Neural cell (in vitro differentiated cells): ENCODE results near the gene MNS1. TPM values are rescaled to one million over a fixed set of nuclear protein-coding genes. Genes with fewer than 3 reads are reported as not detected.
"Not testable (repeated sequence)": the region's sequence is repeated elsewhere in the genome, so short reads cannot be mapped to it uniquely, and the experiment has no call there.

ENCODE experiments used
- H2AFZ ChIP-seq: fragments of 200-600, 300-800 bp; sonication (generic), shearing (Covaris generic); 2 replicates; pipeline ENCODE4 v1.6.0; 2014; ENCODE audit warnings: low read depth, mild to moderate bottlenecking, antibody characterized with exemption, low read length, moderate library complexity
- H3F3A ChIP-seq: fragments of 200-600 bp; shearing (Covaris generic); 2 replicates; pipeline ENCODE4 v1.6.1; 2016; ENCODE audit warnings: mild to moderate bottlenecking, moderate library complexity, mixed read lengths, antibody characterized with exemption, low read length; ENCODE audit not compliant: insufficient read depth, poor library complexity, severe bottlenecking
- H3K27ac ChIP-seq: fragments of 200-600, 300-800 bp; sonication (generic), shearing (Covaris generic); 2 replicates; pipeline ENCODE4 v1.5.1; 2014; ENCODE audit warnings: mild to moderate bottlenecking, low read length, moderate library complexity
- H3K27me3 ChIP-seq: fragments of 300-800, 200-600 bp; sonication (generic), shearing (Covaris generic); 2 replicates; pipeline ENCODE4 v1.6.0; 2014; ENCODE audit warnings: mild to moderate bottlenecking, low read depth, low read length, moderate library complexity; ENCODE audit not compliant: insufficient read depth
- H3K36me3 ChIP-seq: fragments of 300-800, 200-600 bp; sonication (generic), shearing (Covaris generic); 2 replicates; pipeline ENCODE4 v1.5.1; 2014; ENCODE audit warnings: mild to moderate bottlenecking, antibody characterized with exemption, low read length, moderate library complexity; ENCODE audit not compliant: insufficient read depth
- H3K4me2 ChIP-seq: fragments of 300-800, 200-600 bp; sonication (generic), shearing (Covaris generic); 2 replicates; pipeline ENCODE4 v1.6.0; 2014; ENCODE audit warnings: mild to moderate bottlenecking, low read length
- H3K4me3 ChIP-seq: fragments of 300-800, 200-600 bp; sonication (generic), shearing (Covaris generic); 2 replicates; pipeline ENCODE4 v1.5.1; 2014; ENCODE audit warnings: mild to moderate bottlenecking, low read length, moderate library complexity
- H3K79me2 ChIP-seq: fragments of 200-600 bp; shearing (Covaris generic); replicated peaks from 2 replicates; pipeline ENCODE4 v1.6.0; 2014; ENCODE audit warnings: mild to moderate bottlenecking, low read length, moderate library complexity; ENCODE audit not compliant: insufficient read depth
- H3K9ac ChIP-seq: fragments of 300-800, 200-600 bp; sonication (generic), shearing (Covaris generic); 2 replicates; pipeline ENCODE4 v1.6.1; 2016; ENCODE audit warnings: mild to moderate bottlenecking, low read length, mixed read lengths
- H3K9me2 ChIP-seq: fragments of 200-600 bp; shearing (Covaris generic); 2 replicates; pipeline ENCODE4 v1.6.1; 2016; ENCODE audit warnings: mild to moderate bottlenecking, low read length, mixed read lengths; ENCODE audit not compliant: insufficient read depth
- H3K9me3 ChIP-seq: fragments of 200-600, 300-800 bp; sonication (generic), shearing (Covaris generic); 2 replicates; pipeline ENCODE4 v1.6.1; 2016; ENCODE audit warnings: mild to moderate bottlenecking, mixed run types, low read length, moderate library complexity, mixed read lengths
- H4K20me1 ChIP-seq: fragments of 200-600 bp; shearing (Covaris generic); 2 replicates; pipeline ENCODE4 v1.6.1; 2016; ENCODE audit warnings: mild to moderate bottlenecking, mixed run types; ENCODE audit not compliant: insufficient read depth
- MXI1 ChIP-seq: fragments of 450-650 bp; conservative IDR thresholded peaks from 2 replicates; pipeline ENCODE4 v1.6.1; 2014; ENCODE audit warnings: antibody characterized with exemption, mild to moderate bottlenecking; ENCODE audit not compliant: poor library complexity, severe bottlenecking
- RAD21 ChIP-seq: fragments of 450-650 bp; conservative IDR thresholded peaks from 2 replicates; pipeline ENCODE4 v1.6.1; 2014; ENCODE audit warnings: antibody characterized with exemption, mild to moderate bottlenecking, moderate library complexity
- SMC3 ChIP-seq: fragments of 450-650 bp; conservative IDR thresholded peaks from 2 replicates; pipeline ENCODE4 v1.6.1; 2014; ENCODE audit warnings: antibody characterized with exemption, mild to moderate bottlenecking, moderate library complexity; ENCODE audit not compliant: poor library complexity
- TAF1 ChIP-seq: IDR thresholded peaks from 2 replicates; pipeline ENCODE4 v1.6.1; 2012; ENCODE audit warnings: low read depth
- polyA plus RNA-seq: library from polyadenylated mRNA; depleted of rRNA; stranded (reverse); fragments of >200 nt; gene quantifications from 2 replicates; pipeline ENCODE4 v1.2.3, GENCODE V29; 2014
- TF ChIP-seq, protein P1 (sequence below): fragments of 450-650 bp; IDR thresholded peaks from 2 replicates; pipeline ENCODE4 v1.5.1; 2014; ENCODE audit warnings: antibody characterized with exemption, mild to moderate bottlenecking, moderate library complexity; ENCODE audit not compliant: poor library complexity, severe bottlenecking

MNS1 gene
- polyA plus RNA-seq, 1 donor from 2014 or later, result not detected

DNA sequence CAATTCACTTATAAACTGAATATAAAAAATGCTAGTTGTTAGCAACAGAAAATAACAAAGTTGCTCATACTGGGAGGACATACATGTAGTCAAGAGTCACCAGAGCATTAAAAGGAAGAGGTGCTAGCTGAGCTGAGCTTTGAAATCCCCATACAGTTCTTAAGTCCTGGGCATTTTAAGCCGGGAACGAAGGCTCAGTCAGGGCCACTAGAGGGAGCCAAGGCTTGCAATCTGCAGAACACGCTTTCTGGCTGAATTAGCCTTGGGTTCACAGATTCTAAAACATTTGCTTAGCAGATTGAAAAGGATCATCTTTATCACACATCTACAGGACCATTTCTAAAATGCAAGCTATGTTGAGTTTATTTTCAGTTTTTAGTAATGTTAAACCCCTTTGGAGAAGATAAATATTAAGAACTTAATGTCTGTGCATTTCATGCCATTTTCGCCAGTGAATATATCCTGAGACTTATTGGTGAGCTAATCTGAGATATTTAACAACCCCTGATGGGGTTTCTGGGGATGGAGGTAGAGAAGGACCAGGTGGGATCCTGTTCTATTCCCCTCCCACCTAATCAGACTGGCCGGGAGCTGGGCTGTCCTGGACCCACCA, 26.3 kb upstream of the MNS1 start:
- no peaks in the 10 kb centered on the region for H3K27me3 ChIP-seq
- no peak overlapping the region for H3K27ac ChIP-seq
- H3K79me2 ChIP-seq, result no peaks in the 10 kb centered on the region
- H3F3A ChIP-seq, result no peaks in the 10 kb centered on the region
- no peak overlapping the region for H3K4me3 ChIP-seq
- H3K36me3 ChIP-seq, result no peaks in the 10 kb centered on the region
- H3K9ac ChIP-seq, result no peak overlapping the region
- H3K9me3 ChIP-seq, result no peaks in the 10 kb centered on the region
- H3K9me2 ChIP-seq, result no peaks in the 10 kb centered on the region
- H2AFZ ChIP-seq, result no peak overlapping the region
- no peak overlapping the region for H3K4me2 ChIP-seq
- TF ChIP-seq RAD21 (peak; percentile 93), MXI1 (no peak), SMC3 (peak; percentile 91)
- TF ChIP-seq, protein P1, sequence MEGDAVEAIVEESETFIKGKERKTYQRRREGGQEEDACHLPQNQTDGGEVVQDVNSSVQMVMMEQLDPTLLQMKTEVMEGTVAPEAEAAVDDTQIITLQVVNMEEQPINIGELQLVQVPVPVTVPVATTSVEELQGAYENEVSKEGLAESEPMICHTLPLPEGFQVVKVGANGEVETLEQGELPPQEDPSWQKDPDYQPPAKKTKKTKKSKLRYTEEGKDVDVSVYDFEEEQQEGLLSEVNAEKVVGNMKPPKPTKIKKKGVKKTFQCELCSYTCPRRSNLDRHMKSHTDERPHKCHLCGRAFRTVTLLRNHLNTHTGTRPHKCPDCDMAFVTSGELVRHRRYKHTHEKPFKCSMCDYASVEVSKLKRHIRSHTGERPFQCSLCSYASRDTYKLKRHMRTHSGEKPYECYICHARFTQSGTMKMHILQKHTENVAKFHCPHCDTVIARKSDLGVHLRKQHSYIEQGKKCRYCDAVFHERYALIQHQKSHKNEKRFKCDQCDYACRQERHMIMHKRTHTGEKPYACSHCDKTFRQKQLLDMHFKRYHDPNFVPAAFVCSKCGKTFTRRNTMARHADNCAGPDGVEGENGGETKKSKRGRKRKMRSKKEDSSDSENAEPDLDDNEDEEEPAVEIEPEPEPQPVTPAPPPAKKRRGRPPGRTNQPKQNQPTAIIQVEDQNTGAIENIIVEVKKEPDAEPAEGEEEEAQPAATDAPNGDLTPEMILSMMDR, result peak; percentile 92
- no peaks in the 10 kb centered on the region for H4K20me1 ChIP-seq

GRCh38 chr15:56490461-56490860, 25.5 kb upstream of the MNS1 start:
- no peaks in the 10 kb centered on the region for H3K36me3 ChIP-seq
- no peaks in the 10 kb centered on the region for H3K9me3 ChIP-seq
- no peak for TF ChIP-seq TAF1
- TF ChIP-seq SMC3, result no peak
- TF ChIP-seq, protein P1, result no peak
- H3K27me3 ChIP-seq, result no peaks in the 10 kb centered on the region
- no peaks in the 10 kb centered on the region for H4K20me1 ChIP-seq
- no peaks in the 10 kb centered on the region for H3K79me2 ChIP-seq
- no peak overlapping the region for H3K4me2 ChIP-seq
- H3K9ac ChIP-seq, result no peak overlapping the region
- H3K27ac ChIP-seq, result no peak overlapping the region
- no peaks in the 10 kb centered on the region for H3K9me2 ChIP-seq
- H3K4me3 ChIP-seq, result no peak overlapping the region
- no peak overlapping the region for H2AFZ ChIP-seq
- H3F3A ChIP-seq, result no peaks in the 10 kb centered on the region

- not testable (repeated sequence) for H3K9me3 ChIP-seq, H4K20me1 ChIP-seq, H3K27me3 ChIP-seq, H3K27ac ChIP-seq, H3F3A ChIP-seq, H3K9me2 ChIP-seq, H3K4me2 ChIP-seq, H3K9ac ChIP-seq, H3K4me3 ChIP-seq, H3K79me2 ChIP-seq, H2AFZ ChIP-seq, H3K36me3 ChIP-seq
Observed at GRCh38 chr15:56486206-56486605, 21.3 kb upstream of the MNS1 start.

DNA sequence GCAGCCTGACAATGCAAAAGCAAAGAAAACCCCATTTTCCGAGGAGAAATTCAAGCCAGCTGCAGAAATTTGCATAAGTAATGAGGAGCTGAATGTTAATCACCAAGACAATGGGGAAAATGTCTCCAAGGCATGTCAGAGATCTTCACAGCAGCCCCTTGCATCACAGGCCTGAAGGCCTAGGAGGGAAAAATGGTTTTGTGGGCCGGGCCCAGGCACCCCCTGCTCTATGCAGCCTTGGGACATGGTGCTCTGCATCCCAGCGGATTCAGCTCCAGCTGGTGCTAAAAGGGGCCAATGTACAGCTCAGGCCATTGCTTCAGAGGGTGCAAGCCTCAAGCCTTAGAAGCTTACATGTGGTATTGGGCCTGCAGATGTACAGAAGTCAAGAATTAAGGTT, 20.5 kb upstream of the MNS1 start:
- not testable (repeated sequence) for H3K9ac ChIP-seq, H3K4me2 ChIP-seq

More for the DNA sequence above, 20.5 kb upstream of the MNS1 start:
- not testable (repeated sequence) for H3F3A ChIP-seq, H3K27me3 ChIP-seq, H3K36me3 ChIP-seq, H2AFZ ChIP-seq, H3K9me2 ChIP-seq, H3K79me2 ChIP-seq, H3K4me3 ChIP-seq, H3K9me3 ChIP-seq, H4K20me1 ChIP-seq, H3K27ac ChIP-seq
